ENCODE data around the gene CHRNA10.

CHRNA10 gene

GRCh38 chr11:3627291-3627690, 43.9 kb downstream of the CHRNA10 start:
- DNase-seq = no peak

GRCh38 chr11:3626250-3626960, 44.8 kb downstream of the CHRNA10 start:
- no peak for DNase-seq

- DNase-seq = no peak
Observed at GRCh38 chr11:3623767-3624458, 47.3 kb downstream of the CHRNA10 start.

- no peak for DNase-seq
Observed at GRCh38 chr11:3623121-3623520, 48.1 kb downstream of the CHRNA10 start.

GRCh38 chr11:3622521-3622920, 48.7 kb downstream of the CHRNA10 start:
- DNase-seq = no peak

GRCh38 chr11:3617990-3618389, 53.2 kb downstream of the CHRNA10 start:
- no peak for DNase-seq

GRCh38 chr11:3616721-3617460, 54.3 kb downstream of the CHRNA10 start:
- DNase-seq = no peak

GRCh38 chr11:3615998-3616397, 55.2 kb downstream of the CHRNA10 start:
- no peak for DNase-seq

Measured in stimulated activated CD4-positive, alpha-beta T cell treated with anti-CD3 and anti-CD28 coated beads, Interleukin-4, amount 100 ng/mL, for 24 hours (primary cell).